Measurements from ENCODE around the gene COL4A1.

Gene COL4A1

GRCh38 chr13:110250258-110250891 lies 56.6 kb downstream of the COL4A1 start:
- Histone ChIP-seq H3K9me3 (ENCODE audit: control insufficient read depth, low read length) (no peaks in the 10 kb centered on the region), H3K4me1 (ENCODE audit: control insufficient read depth, insufficient read depth, low read length) (peaks cover 4% of the 10 kb centered on the region), H3K27ac (ENCODE audit: insufficient read depth, low read depth, low read length, poor library complexity, severe bottlenecking) (no peak overlapping the region), H3K27me3 (ENCODE audit: control insufficient read depth, insufficient read depth, low read length, poor library complexity, severe bottlenecking) (no peaks in the 10 kb centered on the region), H3K4me3 (ENCODE audit: insufficient read depth, low read depth, low read length) (no peak overlapping the region), H3K36me3 (ENCODE audit: control insufficient read depth, insufficient read depth, low read length) (no peaks in the 10 kb centered on the region)
- 95% methylated on average over 10 of the region's 10 CpGs for WGBS, 2 experiments

- no peak overlapping the region for H3K4me3 ChIP-seq (ENCODE audit: insufficient read depth, low read depth, low read length)
- H3K27ac ChIP-seq (ENCODE audit: insufficient read depth, low read depth, low read length, poor library complexity, severe bottlenecking) = no peak overlapping the region
- 93 to 94% methylated on average over 13 of the region's 13 CpGs for WGBS, 2 experiments
- no peaks in the 10 kb centered on the region for H3K27me3 ChIP-seq (ENCODE audit: control insufficient read depth, insufficient read depth, low read length, poor library complexity, severe bottlenecking)
- no peaks in the 10 kb centered on the region for H3K9me3 ChIP-seq (ENCODE audit: control insufficient read depth, low read length)
- H3K4me1 ChIP-seq (ENCODE audit: control insufficient read depth, insufficient read depth, low read length) = peaks cover 4% of the 10 kb centered on the region
- no peaks in the 10 kb centered on the region for H3K36me3 ChIP-seq (ENCODE audit: control insufficient read depth, insufficient read depth, low read length)
These were observed 57.6 kb downstream of the COL4A1 start for GRCh38 chr13:110249326-110249725.

- peaks cover 4% of the 10 kb centered on the region for H3K4me1 ChIP-seq (ENCODE audit: control insufficient read depth, insufficient read depth, low read length)
- no peak overlapping the region for H3K27ac ChIP-seq (ENCODE audit: insufficient read depth, low read depth, low read length, poor library complexity, severe bottlenecking)
- no peaks in the 10 kb centered on the region for H3K27me3 ChIP-seq (ENCODE audit: control insufficient read depth, insufficient read depth, low read length, poor library complexity, severe bottlenecking)
- WGBS, 2 experiments = 93 to 95% methylated on average over 27 of the region's 27 CpGs
- H3K4me3 ChIP-seq (ENCODE audit: insufficient read depth, low read depth, low read length) = no peak overlapping the region
- H3K36me3 ChIP-seq (ENCODE audit: control insufficient read depth, insufficient read depth, low read length) = no peaks in the 10 kb centered on the region
- no peaks in the 10 kb centered on the region for H3K9me3 ChIP-seq (ENCODE audit: control insufficient read depth, low read length)
These were observed 58.4 kb downstream of the COL4A1 start for GRCh38 chr13:110248449-110249143.

GRCh38 chr13:110246530-110246929 lies 60.4 kb downstream of the COL4A1 start:
- WGBS, 2 experiments = 77 to 97% methylated on average over 4 to 5 of the region's 5 CpGs
- H3K36me3 ChIP-seq (ENCODE audit: control insufficient read depth, insufficient read depth, low read length) = no peaks in the 10 kb centered on the region

GRCh38 chr13:110245416-110245899 lies 61.5 kb downstream of the COL4A1 start:
- H3K4me3 ChIP-seq (ENCODE audit: insufficient read depth, low read depth, low read length) = no peak overlapping the region
- peaks cover 4% of the 10 kb centered on the region for H3K4me1 ChIP-seq (ENCODE audit: control insufficient read depth, insufficient read depth, low read length)
- 96% methylated on average over 7 of the region's 7 CpGs for WGBS, 2 experiments
- H3K9me3 ChIP-seq (ENCODE audit: control insufficient read depth, low read length) = no peaks in the 10 kb centered on the region
- no peak overlapping the region for H3K27ac ChIP-seq (ENCODE audit: insufficient read depth, low read depth, low read length, poor library complexity, severe bottlenecking)
- no peaks in the 10 kb centered on the region for H3K36me3 ChIP-seq (ENCODE audit: control insufficient read depth, insufficient read depth, low read length)
- no peaks in the 10 kb centered on the region for H3K27me3 ChIP-seq (ENCODE audit: control insufficient read depth, insufficient read depth, low read length, poor library complexity, severe bottlenecking)

More at GRCh38 chr13:110246530-110246929, 60.4 kb downstream of the COL4A1 start:
- H3K9me3 ChIP-seq (ENCODE audit: control insufficient read depth, low read length) = no peaks in the 10 kb centered on the region
- H3K4me1 ChIP-seq (ENCODE audit: control insufficient read depth, insufficient read depth, low read length) = peaks cover 4% of the 10 kb centered on the region
- no peak overlapping the region for H3K4me3 ChIP-seq (ENCODE audit: insufficient read depth, low read depth, low read length)
- H3K27me3 ChIP-seq (ENCODE audit: control insufficient read depth, insufficient read depth, low read length, poor library complexity, severe bottlenecking) = no peaks in the 10 kb centered on the region
- H3K27ac ChIP-seq (ENCODE audit: insufficient read depth, low read depth, low read length, poor library complexity, severe bottlenecking) = no peak overlapping the region

GRCh38 chr13:110244976-110245375 lies 62.0 kb downstream of the COL4A1 start:
- no peaks in the 10 kb centered on the region for H3K36me3 ChIP-seq (ENCODE audit: control insufficient read depth, insufficient read depth, low read length)
- WGBS, 2 experiments = 95 to 96% methylated on average over 9 of the region's 9 CpGs
- peaks cover 4% of the 10 kb centered on the region for H3K4me1 ChIP-seq (ENCODE audit: control insufficient read depth, insufficient read depth, low read length)
- no peaks in the 10 kb centered on the region for H3K9me3 ChIP-seq (ENCODE audit: control insufficient read depth, low read length)
- H3K27ac ChIP-seq (ENCODE audit: insufficient read depth, low read depth, low read length, poor library complexity, severe bottlenecking) = no peak overlapping the region
- H3K27me3 ChIP-seq (ENCODE audit: control insufficient read depth, insufficient read depth, low read length, poor library complexity, severe bottlenecking) = no peaks in the 10 kb centered on the region
- no peak overlapping the region for H3K4me3 ChIP-seq (ENCODE audit: insufficient read depth, low read depth, low read length)

GRCh38 chr13:110244071-110244830 lies 62.7 kb downstream of the COL4A1 start:
- 91 to 93% methylated on average over 7 of the region's 7 CpGs for WGBS, 2 experiments
- H3K36me3 ChIP-seq (ENCODE audit: control insufficient read depth, insufficient read depth, low read length) = no peaks in the 10 kb centered on the region

GRCh38 chr13:110242615-110243014 lies 64.3 kb downstream of the COL4A1 start:
- H3K36me3 ChIP-seq (ENCODE audit: control insufficient read depth, insufficient read depth, low read length) = no peaks in the 10 kb centered on the region
- H3K4me1 ChIP-seq (ENCODE audit: control insufficient read depth, insufficient read depth, low read length) = no peaks in the 10 kb centered on the region
- no peak overlapping the region for H3K27ac ChIP-seq (ENCODE audit: insufficient read depth, low read depth, low read length, poor library complexity, severe bottlenecking)
- WGBS, 2 experiments = 89 to 92% methylated on average over 4 of the region's 4 CpGs
- no peak overlapping the region for H3K4me3 ChIP-seq (ENCODE audit: insufficient read depth, low read depth, low read length)
- no peaks in the 10 kb centered on the region for H3K9me3 ChIP-seq (ENCODE audit: control insufficient read depth, low read length)
- no peaks in the 10 kb centered on the region for H3K27me3 ChIP-seq (ENCODE audit: control insufficient read depth, insufficient read depth, low read length, poor library complexity, severe bottlenecking)

More at GRCh38 chr13:110244071-110244830, 62.7 kb downstream of the COL4A1 start:
- H3K27ac ChIP-seq (ENCODE audit: insufficient read depth, low read depth, low read length, poor library complexity, severe bottlenecking) = no peak overlapping the region
- no peaks in the 10 kb centered on the region for H3K27me3 ChIP-seq (ENCODE audit: control insufficient read depth, insufficient read depth, low read length, poor library complexity, severe bottlenecking)
- peaks cover 4% of the 10 kb centered on the region for H3K4me1 ChIP-seq (ENCODE audit: control insufficient read depth, insufficient read depth, low read length)
- H3K4me3 ChIP-seq (ENCODE audit: insufficient read depth, low read depth, low read length) = no peak overlapping the region
- no peaks in the 10 kb centered on the region for H3K9me3 ChIP-seq (ENCODE audit: control insufficient read depth, low read length)

GRCh38 chr13:110240943-110241342 lies 66.0 kb downstream of the COL4A1 start:
- WGBS, 2 experiments = 94 to 95% methylated on average over 7 of the region's 7 CpGs
- H3K27me3 ChIP-seq (ENCODE audit: control insufficient read depth, insufficient read depth, low read length, poor library complexity, severe bottlenecking) = no peaks in the 10 kb centered on the region
- H3K9me3 ChIP-seq (ENCODE audit: control insufficient read depth, low read length) = no peaks in the 10 kb centered on the region
- H3K36me3 ChIP-seq (ENCODE audit: control insufficient read depth, insufficient read depth, low read length) = no peaks in the 10 kb centered on the region
- no peaks in the 10 kb centered on the region for H3K4me1 ChIP-seq (ENCODE audit: control insufficient read depth, insufficient read depth, low read length)
- no peak overlapping the region for H3K27ac ChIP-seq (ENCODE audit: insufficient read depth, low read depth, low read length, poor library complexity, severe bottlenecking)
- H3K4me3 ChIP-seq (ENCODE audit: insufficient read depth, low read depth, low read length) = no peak overlapping the region

GRCh38 chr13:110240352-110240751 lies 66.6 kb downstream of the COL4A1 start:
- Histone ChIP-seq H3K36me3 (ENCODE audit: control insufficient read depth, insufficient read depth, low read length) (no peaks in the 10 kb centered on the region), H3K4me3 (ENCODE audit: insufficient read depth, low read depth, low read length) (no peak overlapping the region), H3K9me3 (ENCODE audit: control insufficient read depth, low read length) (no peaks in the 10 kb centered on the region), H3K4me1 (ENCODE audit: control insufficient read depth, insufficient read depth, low read length) (no peaks in the 10 kb centered on the region), H3K27me3 (ENCODE audit: control insufficient read depth, insufficient read depth, low read length, poor library complexity, severe bottlenecking) (no peaks in the 10 kb centered on the region), H3K27ac (ENCODE audit: insufficient read depth, low read depth, low read length, poor library complexity, severe bottlenecking) (no peak overlapping the region)
- 90 to 93% methylated on average over 10 of the region's 10 CpGs for WGBS, 2 experiments

Data from ectodermal cell (in vitro differentiated cells).